HEK293 (cell line): ENCODE results near the gene ITPR2.

ENCODE experiments used
- BCL11B ChIP-seq: fragments of 450-650 bp; formaldehyde crosslinking; IDR thresholded peaks from 2 replicates; pipeline ENCODE4 v1.5.1; 2016; ENCODE audit warnings: low read depth, missing biosample characterization, missing genetic modification characterization
- GLI4 ChIP-seq: fragments of 450-650 bp; formaldehyde crosslinking; IDR thresholded peaks from 2 replicates; pipeline ENCODE4 v1.5.1; 2016; ENCODE audit warnings: missing biosample characterization, missing genetic modification characterization
- ZNF121 ChIP-seq: fragments of 450-650 bp; formaldehyde crosslinking; IDR thresholded peaks from 2 replicates; pipeline ENCODE4 v1.5.1; 2016; ENCODE audit warnings: missing biosample characterization, missing genetic modification characterization

DNA sequence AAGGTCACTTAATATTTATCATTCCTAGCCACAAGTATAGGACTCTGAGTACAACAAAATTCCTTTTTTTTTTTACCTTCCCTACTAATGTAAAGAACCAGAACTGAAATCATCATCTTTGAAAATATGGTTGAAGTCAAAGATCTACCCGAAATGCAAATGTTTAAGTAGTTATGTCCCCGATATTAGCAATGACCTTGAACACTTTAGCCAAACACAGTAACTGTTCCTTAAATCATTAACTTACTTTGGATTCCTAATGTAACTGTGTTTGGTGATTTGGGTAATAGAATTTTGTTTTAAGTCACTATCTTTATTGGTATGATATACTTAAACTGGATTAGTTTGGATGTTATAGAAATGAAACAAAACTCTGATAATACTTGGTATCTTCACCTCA lies 14.4 kb downstream of the ITPR2 start:
- no peak for TF ChIP-seq GLI4
- no peak for TF ChIP-seq BCL11B
- no peak for TF ChIP-seq ZNF121 (tag by site-specific recombination)
